Mesodermal cell (in vitro differentiated cells): ENCODE measurements around the gene OSBPL3.
A peak's percentile ranks its signal among the peaks of the same experiment; 100 is the strongest.

ENCODE experiments used
- H3K27ac ChIP-seq: 2 replicates; pipeline ENCODE4 v1.7.0; 2013; ENCODE audit warnings: mild to moderate bottlenecking, low read depth, low read length, moderate library complexity; ENCODE audit not compliant: severe bottlenecking
- H3K36me3 ChIP-seq: 2 replicates; pipeline ENCODE4 v1.7.1; 2013; ENCODE audit warnings: mild to moderate bottlenecking, low read length, moderate library complexity; ENCODE audit not compliant: control insufficient read depth, insufficient read depth
- H3K4me1 ChIP-seq: one replicate; pipeline ENCODE4 v1.7.1; 2013; ENCODE audit warnings: mild to moderate bottlenecking, low read length; ENCODE audit not compliant: insufficient read depth, control insufficient read depth, poor library complexity, severe bottlenecking
- H3K4me3 ChIP-seq: 2 replicates; pipeline ENCODE4 v1.7.0; 2013; ENCODE audit warnings: low read length, control low read depth, mild to moderate bottlenecking; ENCODE audit not compliant: insufficient read depth, poor library complexity, severe bottlenecking; ENCODE audit errors: extremely low read depth
- H3K9me3 ChIP-seq: 2 replicates; pipeline ENCODE4 v1.7.1; 2013; ENCODE audit warnings: mild to moderate bottlenecking, low read length, moderate library complexity; ENCODE audit not compliant: control insufficient read depth
- WGBS, 2 experiments: methylation state at CpG; one replicate each; pipeline ENCODE4 v1.1.5; 2013; ENCODE audit warnings: missing lambda C conversion rate in 2 of 2; ENCODE audit not compliant: insufficient coverage in 2 of 2; 5-methylcytosine and 5-hydroxymethylcytosine counted together

Gene OSBPL3

DNA sequence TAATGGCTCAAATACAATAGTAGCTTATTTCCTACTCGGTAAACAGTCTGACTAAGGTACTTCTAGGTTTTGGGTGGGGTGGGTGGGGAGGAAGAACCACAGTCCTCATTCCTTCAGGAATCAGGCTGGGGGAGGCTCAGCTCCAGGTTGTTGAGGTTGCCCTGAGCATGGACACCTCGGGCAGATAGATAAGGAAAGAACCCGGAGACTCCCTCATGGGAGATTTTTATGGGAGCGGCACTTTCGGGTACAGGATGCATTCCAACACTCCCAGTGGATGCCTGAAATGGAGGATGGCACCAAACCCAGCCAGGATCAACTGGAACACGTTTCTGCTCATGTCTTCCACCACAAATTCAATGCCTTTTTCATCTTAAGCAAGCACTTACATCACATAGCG, 217.2 kb downstream of the OSBPL3 start:
- no peaks in the 10 kb centered on the region for H3K9me3 ChIP-seq
- WGBS, 2 experiments, result 86 to 89% methylated on average over 6 of the region's 7 CpGs

DNA sequence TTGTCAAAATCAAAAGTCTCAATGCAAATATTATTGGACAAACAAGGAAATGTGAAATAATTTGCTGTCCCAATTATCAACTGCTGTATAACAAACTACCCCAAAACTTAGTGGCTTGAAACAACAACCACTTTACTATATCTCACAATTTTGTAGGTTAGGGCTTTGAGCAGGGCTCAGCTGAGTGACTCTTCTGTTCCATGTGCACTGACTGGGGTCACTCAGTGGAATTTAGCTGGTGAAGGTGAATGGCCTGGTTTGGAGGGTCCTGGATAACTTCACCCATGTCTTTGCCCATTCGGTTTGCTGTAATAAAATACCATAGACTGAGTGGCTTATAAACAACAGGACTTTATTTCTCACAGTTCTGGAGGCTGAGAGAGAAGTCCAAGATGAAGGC, 219.0 kb downstream of the OSBPL3 start:
- H3K36me3 ChIP-seq, result no peaks in the 10 kb centered on the region
- H3K4me3 ChIP-seq, result no peak overlapping the region
- WGBS, 2 experiments, result 83% methylated on average over 1 of the region's 1 CpG; no CpG with 5 or more reads in 1 of the 2 experiments
- H3K27ac ChIP-seq, result no peak overlapping the region
- H3K9me3 ChIP-seq, result no peaks in the 10 kb centered on the region
- H3K4me1 ChIP-seq, result peaks cover 6% of the 10 kb centered on the region

More for the DNA sequence above, 217.2 kb downstream of the OSBPL3 start:
- Histone ChIP-seq H3K27ac (no peak overlapping the region), H3K4me1 (peaks cover 2% of the 10 kb centered on the region), H3K4me3 (no peak overlapping the region), H3K36me3 (no peaks in the 10 kb centered on the region)

DNA sequence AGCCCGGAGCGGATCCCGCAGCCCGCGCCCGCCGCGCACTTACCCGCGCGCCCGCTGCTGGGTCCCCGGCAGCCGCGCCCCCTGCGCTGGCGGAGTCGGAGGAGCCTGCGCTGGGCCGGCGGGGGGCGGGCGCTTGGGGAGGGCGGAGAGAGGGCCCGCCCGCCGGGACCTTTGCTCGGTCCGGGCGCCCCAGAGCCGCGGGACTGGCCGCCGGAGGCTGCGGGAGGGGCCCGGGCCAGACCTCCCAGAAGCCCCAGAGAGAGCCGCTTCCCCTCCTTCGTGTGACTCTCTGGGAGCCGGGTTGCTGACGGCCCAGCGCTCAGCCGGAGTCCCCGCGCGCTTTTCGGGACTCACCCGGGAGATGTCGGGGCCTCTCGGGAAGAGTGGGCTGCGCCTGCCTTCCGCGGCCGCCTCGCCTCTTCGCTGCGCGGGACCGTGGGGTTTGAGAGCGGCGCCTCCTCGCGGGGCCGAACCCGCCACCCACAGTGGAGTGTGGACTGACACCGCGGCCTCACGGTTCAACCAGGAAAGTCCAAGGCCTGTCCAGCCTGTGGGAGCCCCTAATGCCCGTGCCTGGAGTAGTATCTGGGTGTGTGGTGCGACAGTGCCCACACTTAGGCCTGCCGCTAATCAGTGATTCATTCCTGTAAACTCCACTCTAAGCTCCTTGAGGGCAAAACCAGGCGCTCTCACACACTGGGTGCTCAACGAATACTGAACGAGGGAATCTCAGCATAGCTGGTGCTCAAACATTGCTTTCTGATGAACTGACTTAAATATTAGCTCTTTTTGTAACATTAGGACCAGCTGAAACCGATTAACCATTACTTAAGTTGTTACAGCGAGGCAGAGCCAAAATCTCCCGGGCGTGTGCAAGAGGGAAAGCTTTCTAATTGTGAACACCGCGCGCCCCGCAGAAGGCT, 222.4 kb downstream of the OSBPL3 start, which contains the start of gene GSDME:
Gene GSDME (minus strand): TSS at position 112 of the 923 bp plus-strand sequence. CDS start 7,690 bp downstream, outside the sequence.
- Histone ChIP-seq H3K4me3 (peak within 1 kb of the TSS; percentile 64), H3K36me3 (no peaks in the 10 kb centered on the region), H3K27ac (peak within 1 kb of the TSS; percentile 46), H3K4me1 (peaks cover 6% of the 10 kb centered on the region), H3K9me3 (no peaks in the 10 kb centered on the region)
- WGBS, 2 experiments, result 13 to 20% methylated on average over 49 to 73 of the region's 81 CpGs

DNA sequence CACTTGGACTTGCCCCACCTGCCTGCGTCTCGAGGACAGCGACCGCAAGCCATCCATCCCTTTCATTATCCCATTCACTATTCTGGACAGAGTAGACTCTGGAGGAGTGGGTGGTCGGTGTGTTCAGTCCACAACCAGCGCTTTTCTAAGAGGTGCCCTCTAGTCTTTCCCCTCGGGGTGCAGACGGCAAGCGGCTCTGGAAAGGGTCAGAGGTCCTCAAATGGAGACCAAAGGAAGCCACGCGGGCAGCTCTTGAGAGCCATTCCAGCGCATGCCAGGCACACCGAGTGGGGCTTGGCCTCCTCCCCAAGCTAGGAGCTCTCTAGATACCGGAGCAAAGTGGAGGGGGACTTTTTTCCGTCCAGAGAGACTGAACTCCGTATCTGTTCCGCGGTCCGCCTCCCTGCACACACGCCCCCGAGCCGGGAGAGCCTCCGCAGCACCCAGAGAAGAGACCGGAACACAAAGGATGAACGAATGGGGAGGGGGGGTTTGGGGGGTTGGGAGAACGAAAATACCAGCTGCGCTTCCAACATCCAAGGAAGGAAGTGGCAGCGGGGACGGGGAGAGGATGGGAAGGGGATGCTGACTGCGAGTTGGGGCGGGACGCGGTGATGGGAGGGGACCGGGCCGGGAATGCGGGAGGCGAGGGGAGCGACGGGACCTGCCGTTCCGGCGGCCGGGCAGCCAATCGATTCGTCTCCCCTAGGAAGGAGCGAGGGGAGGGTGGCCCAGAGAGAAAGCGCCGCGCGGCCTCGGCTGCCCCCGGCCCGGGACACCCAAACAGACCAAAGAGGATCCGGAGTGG, 223.2 kb downstream of the OSBPL3 start:
- Histone ChIP-seq H3K27ac (no peak overlapping the region), H3K9me3 (no peaks in the 10 kb centered on the region), H3K4me1 (peaks cover 6% of the 10 kb centered on the region), H3K4me3 (peak overlapping the region; percentile 64), H3K36me3 (no peaks in the 10 kb centered on the region)
- WGBS, 2 experiments, result 1 to 3% methylated on average over 33 to 40 of the region's 54 CpGs

DNA sequence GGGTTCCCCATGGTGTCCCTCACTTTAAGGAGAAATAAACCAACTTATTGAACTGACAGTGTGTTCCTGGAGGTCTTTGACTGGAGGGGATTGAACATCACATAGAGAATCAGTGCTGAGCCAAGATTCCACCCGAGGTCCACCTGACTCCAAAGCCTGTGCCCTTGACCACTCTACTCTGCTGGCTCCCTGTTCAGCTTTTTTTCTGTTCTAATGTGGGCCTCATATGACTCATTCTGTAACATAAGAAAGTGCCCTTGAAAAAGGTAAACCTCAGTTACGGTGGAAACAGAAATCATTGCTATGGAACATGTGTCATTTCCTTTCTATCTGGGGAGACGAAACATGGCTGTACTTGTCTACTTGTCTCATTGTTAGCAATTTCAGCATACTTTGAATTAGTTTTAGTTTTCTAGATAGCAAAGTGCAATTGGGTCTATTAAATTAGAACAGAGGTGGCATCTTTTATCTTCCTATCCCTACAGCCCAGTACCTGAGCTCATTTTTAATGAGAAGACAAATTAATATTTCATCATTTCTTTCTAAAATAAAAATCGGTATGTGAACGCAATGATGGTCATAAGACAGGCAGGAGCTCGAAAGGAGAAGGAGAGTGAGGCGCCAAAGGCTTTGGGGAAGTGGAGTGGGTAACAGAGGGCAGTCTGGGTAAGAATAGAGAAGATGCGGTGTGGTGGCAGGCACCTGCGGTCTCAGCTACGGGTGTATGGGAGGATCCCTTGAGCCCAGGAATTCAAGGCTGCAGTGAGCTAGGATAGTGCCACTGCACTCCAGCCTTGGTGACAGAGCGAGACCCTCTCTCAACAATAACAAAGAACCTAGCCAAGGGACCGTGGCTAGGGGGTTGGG, 224.2 kb downstream of the OSBPL3 start:
- Histone ChIP-seq H3K4me3 (no peak overlapping the region), H3K27ac (no peak overlapping the region), H3K4me1 (peaks cover 6% of the 10 kb centered on the region), H3K36me3 (no peaks in the 10 kb centered on the region), H3K9me3 (no peaks in the 10 kb centered on the region)
- 93 to 98% methylated on average over 9 to 10 of the region's 12 CpGs for WGBS, 2 experiments

DNA sequence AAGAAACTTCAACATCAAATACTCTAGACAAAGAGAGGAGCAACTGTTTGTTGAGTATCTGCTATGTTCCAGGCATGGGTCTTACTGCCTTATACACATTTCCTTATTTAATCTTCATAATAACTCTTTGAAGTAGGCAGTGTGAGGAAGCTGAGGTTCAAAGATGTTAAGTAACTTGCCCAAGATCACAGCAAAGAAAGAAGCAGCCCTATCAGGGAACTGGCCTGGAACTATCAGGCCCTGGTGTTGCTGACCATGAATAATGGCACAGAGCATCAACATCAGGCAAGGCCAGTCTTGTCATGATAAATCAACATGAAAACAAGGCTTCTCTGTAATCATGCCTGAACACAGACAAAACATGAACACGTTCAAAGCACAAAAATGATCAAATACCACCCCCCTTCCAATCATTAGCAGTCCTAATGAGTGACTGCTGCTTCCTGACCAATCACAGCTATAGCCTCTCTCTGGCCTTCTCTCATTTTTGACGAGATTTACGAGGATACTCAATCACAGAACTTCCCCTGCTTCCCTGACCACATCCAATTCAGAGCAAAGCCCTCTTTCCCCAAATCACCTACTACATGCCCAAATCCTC, 225.0 kb downstream of the OSBPL3 start:
- Histone ChIP-seq H3K9me3 (no peaks in the 10 kb centered on the region), H3K4me1 (peaks cover 6% of the 10 kb centered on the region), H3K36me3 (no peaks in the 10 kb centered on the region), H3K4me3 (no peak overlapping the region), H3K27ac (no peak overlapping the region)
- 92 to 95% methylated on average over 3 of the region's 3 CpGs for WGBS, 2 experiments

DNA sequence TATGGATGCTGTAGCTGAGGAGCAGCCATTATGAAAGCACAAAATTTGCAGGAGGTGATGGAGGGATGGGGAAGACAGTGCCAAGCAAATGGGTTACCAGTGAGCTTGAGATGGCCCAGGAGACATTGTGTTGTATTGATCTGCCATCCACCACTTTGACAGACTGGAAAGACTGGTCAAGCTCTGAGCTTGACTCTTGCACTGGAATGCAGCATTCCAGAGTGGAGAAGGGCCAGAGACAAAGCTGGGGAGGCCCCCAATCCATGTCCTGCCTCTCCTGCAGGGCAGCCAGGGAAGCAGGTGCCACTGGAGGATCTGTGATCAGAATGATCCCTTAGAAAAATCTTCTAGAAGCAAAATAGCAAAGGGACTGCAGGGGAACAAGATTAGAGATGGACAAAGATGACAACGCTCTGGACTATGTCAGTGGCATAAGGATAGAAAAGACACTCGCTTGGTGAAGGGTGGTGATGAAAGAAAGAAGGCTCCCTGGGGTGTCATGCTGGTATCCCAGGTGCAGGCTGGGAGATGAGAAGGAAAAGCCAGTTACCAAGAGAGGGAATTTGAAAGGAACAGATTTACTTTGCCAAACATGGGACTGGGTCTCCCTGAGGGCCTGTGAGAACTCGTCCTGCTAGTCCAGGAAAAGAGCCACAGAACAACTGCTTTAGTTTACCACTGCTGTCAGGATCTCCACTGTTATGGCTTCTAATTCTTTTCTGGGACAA, 227.7 kb downstream of the OSBPL3 start:
- peaks cover 3% of the 10 kb centered on the region for H3K4me1 ChIP-seq

DNA sequence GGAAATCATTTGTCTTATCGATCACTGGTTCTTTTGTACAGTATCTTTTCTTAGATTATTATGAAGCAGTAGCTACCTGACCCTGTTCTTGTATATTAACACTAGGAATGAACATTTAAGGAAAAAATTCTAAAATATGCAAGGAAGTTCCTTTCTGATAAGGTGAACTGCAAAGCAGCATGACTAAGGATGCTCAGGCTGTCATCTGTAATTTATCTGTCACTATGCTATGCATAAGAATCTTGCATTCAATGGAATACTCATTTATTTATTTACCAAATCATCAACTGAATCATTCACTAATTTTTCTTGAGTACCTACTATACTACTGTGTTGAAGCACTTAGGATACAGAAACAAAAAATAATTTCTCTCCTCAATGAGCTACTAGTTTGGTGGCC, 228.5 kb downstream of the OSBPL3 start:
- H3K27ac ChIP-seq, result no peak overlapping the region
- no CpG with 5 or more reads among the region's 1 CpG for WGBS, 2 experiments
- no peaks in the 10 kb centered on the region for H3K36me3 ChIP-seq
- H3K4me3 ChIP-seq, result no peak overlapping the region
- H3K4me1 ChIP-seq, result peaks cover 2% of the 10 kb centered on the region
- no peaks in the 10 kb centered on the region for H3K9me3 ChIP-seq

More for the DNA sequence above, 227.7 kb downstream of the OSBPL3 start:
- H3K9me3 ChIP-seq, result no peaks in the 10 kb centered on the region
- H3K27ac ChIP-seq, result no peak overlapping the region
- H3K36me3 ChIP-seq, result no peaks in the 10 kb centered on the region
- H3K4me3 ChIP-seq, result no peak overlapping the region
- WGBS, 2 experiments, result 94 to 97% methylated on average over 3 of the region's 3 CpGs

DNA sequence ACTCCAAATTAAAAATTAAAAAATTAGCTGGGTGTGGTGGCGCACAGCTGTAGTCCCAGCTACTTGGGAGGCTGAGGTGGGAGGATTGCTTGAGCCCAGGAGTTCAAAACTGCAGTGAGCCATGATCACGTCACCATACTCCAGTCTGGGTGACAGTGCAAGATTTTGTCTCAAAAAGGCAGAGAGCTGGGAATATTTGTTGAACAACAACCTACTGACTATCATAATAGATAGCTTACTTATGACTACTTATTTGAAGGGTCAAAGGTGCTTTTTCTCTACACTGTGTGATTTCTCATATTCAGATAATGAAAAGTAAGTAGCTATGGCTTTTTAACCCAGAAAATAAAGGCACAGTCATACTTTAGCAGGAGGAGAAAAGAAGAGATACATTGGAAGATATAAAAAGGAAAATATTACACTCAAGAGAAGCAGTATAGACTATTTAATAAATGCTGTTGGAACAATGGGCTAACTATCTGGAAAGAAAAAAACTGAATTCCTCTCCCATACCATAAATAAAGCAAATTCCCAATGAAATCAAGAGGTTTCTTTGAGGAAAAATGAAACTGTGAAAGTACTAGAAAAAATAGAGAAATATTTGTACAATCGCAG, 229.4 kb downstream of the OSBPL3 start:
- no peak overlapping the region for H3K27ac ChIP-seq
- H3K36me3 ChIP-seq, result no peaks in the 10 kb centered on the region
- H3K9me3 ChIP-seq, result no peaks in the 10 kb centered on the region
- H3K4me1 ChIP-seq, result no peaks in the 10 kb centered on the region
- H3K4me3 ChIP-seq, result no peak overlapping the region
- WGBS, 2 experiments, result no CpG with 5 or more reads among the region's 3 CpGs
